Caco-2 (cell line): ENCODE measurements around the gene TRAF4. TPM values are rescaled to one million over a fixed set of nuclear protein-coding genes. Genes with fewer than 3 reads are reported as not detected.
A peak's percentile ranks its signal among the peaks of the same experiment; 100 is the strongest.

Source experiments
- BruUV-seq: library from RNA; stranded (reverse); fragments of 400-500 nt; replicated peaks from 2 replicates; lab custom pipeline; 2021; lab: Mats Ljungman, UMichigan
- CTCF ChIA-PET: fragments of 300-600 bp; sonication (Branson Sonifier 250); formaldehyde crosslinking; loops from one replicate; lab custom pipeline; 2022; ENCODE audit warnings: antibody characterized with exemption; lab: Charles Lee
- POLR2A ChIA-PET: fragments of 300-600 bp; sonication (Branson Sonifier 250); formaldehyde crosslinking; loops from one replicate; lab custom pipeline; 2022; ENCODE audit warnings: antibody characterized with exemption; lab: Charles Lee
- DNase-seq, 2 experiments: peaks; one replicate each; pipeline versions ENCODE4 v3.0.0 to v3.0.0-alpha.2; 2020 to 2022
- H3K27me3 ChIP-seq: replicated peaks from 2 replicates; pipeline ENCODE4 v1.6.0; 2011; ENCODE audit warnings: low read length; ENCODE audit not compliant: control insufficient read depth, insufficient read depth
- H3K36me3 ChIP-seq: 2 replicates; pipeline ENCODE4 v1.5.1; 2011; ENCODE audit warnings: low read length; ENCODE audit not compliant: control insufficient read depth, insufficient read depth
- H3K4me1 ChIP-seq: fragments of 250-450 bp; sonication (Bioruptor Pico); 2 replicates; pipeline ENCODE4 v1.5.1; 2020; ENCODE audit warnings: mild to moderate bottlenecking
- H3K4me3 ChIP-seq: 2 replicates; pipeline ENCODE4 v1.5.1; 2011; ENCODE audit warnings: low read depth, mild to moderate bottlenecking, control low read depth, low read length
- H3K9me3 ChIP-seq: fragments of 250-450 bp; sonication (Bioruptor Pico); 2 replicates; pipeline ENCODE4 v1.5.1; 2020; ENCODE audit warnings: mild to moderate bottlenecking, moderate library complexity
- H3K27ac Mint-ChIP-seq: one replicate; pipeline ENCODE4 v1.8.0; 2022; ENCODE audit warnings: mixed read lengths; ENCODE audit not compliant: unreplicated experiment
- H3K27me3 Mint-ChIP-seq: one replicate; pipeline ENCODE4 v1.8.0; 2022; ENCODE audit warnings: mixed read lengths; ENCODE audit not compliant: insufficient read depth, unreplicated experiment
- H3K36me3 Mint-ChIP-seq: one replicate; pipeline ENCODE4 v1.8.0; 2022; ENCODE audit warnings: mild to moderate bottlenecking, mixed read lengths; ENCODE audit not compliant: insufficient read depth, unreplicated experiment
- H3K4me1 Mint-ChIP-seq: one replicate; pipeline ENCODE4 v1.8.0; 2022; ENCODE audit warnings: low read depth, mixed read lengths; ENCODE audit not compliant: unreplicated experiment
- H3K4me3 Mint-ChIP-seq: one replicate; pipeline ENCODE4 v1.8.0; 2022; ENCODE audit warnings: mild to moderate bottlenecking, moderate library complexity, mixed read lengths; ENCODE audit not compliant: unreplicated experiment
- H3K9me3 Mint-ChIP-seq: one replicate; pipeline ENCODE4 v1.8.0; 2022; ENCODE audit warnings: mixed read lengths; ENCODE audit not compliant: unreplicated experiment
- intact Hi-C: fragments of 100-400 bp; cut with micrococcal nuclease; formaldehyde crosslinking; loops from one replicate; pipeline ENCODE4 v1.10.0; 2022; ENCODE audit not compliant: unreplicated experiment
- total RNA-seq: library from RNA; stranded (reverse); gene quantifications from 2 replicates; pipeline ENCODE4 v1.2.3, GENCODE V29; 2022
- TF ChIP-seq, protein P1 (sequence below), 2 experiments: fragments of 200-600 bp in 1 of 2; IDR thresholded peaks; 1 replicate in 1 of 2; 2 replicates in 1 of 2; pipeline versions ENCODE4 v1.5.1 to v1.8.0; 2011 to 2022; ENCODE audit warnings: antibody characterized with exemption in 1 of 2, control low read depth in 1 of 2, inconsistent platforms in 1 of 2, low read depth in 1 of 2, low read length in 1 of 2, mild to moderate bottlenecking in 1 of 2, moderate library complexity in 1 of 2; ENCODE audit not compliant: insufficient read depth in 1 of 2, severe bottlenecking in 1 of 2, unreplicated experiment in 1 of 2

The TRAF4 gene
- total RNA-seq, 1 experiment from 2014 or later = 140 TPM

DNA sequence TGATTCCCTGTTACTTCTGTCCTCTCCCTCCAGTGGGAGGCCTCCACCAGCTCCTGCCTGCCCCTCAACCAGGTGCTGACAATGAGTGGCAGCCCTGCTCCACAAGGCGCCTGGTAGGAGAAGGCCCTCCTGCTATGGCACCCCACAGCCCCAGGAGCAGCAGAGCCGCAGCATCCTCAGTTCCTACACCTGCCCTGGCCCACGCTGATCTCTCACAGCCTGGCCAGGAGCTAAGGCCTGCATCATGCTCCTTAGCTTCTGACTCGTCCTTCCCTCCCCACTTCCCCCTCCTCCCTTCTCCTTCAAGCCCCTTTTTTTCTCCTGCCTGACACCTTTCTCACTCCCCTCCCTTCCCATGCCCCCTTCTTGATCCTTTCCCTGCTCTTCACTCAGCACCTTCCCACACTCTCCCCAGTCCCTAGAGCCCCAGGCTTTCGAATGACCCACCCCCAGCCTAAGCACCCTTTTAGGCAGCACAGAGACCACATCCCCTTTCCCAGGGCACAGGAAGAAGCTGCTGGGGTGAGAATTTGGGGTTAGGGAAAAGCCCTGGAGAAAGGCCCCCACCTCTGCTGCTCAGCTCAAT lies 38.6 kb upstream of the TRAF4 start:
- TF ChIP-seq, protein P1, sequence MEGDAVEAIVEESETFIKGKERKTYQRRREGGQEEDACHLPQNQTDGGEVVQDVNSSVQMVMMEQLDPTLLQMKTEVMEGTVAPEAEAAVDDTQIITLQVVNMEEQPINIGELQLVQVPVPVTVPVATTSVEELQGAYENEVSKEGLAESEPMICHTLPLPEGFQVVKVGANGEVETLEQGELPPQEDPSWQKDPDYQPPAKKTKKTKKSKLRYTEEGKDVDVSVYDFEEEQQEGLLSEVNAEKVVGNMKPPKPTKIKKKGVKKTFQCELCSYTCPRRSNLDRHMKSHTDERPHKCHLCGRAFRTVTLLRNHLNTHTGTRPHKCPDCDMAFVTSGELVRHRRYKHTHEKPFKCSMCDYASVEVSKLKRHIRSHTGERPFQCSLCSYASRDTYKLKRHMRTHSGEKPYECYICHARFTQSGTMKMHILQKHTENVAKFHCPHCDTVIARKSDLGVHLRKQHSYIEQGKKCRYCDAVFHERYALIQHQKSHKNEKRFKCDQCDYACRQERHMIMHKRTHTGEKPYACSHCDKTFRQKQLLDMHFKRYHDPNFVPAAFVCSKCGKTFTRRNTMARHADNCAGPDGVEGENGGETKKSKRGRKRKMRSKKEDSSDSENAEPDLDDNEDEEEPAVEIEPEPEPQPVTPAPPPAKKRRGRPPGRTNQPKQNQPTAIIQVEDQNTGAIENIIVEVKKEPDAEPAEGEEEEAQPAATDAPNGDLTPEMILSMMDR (IDR thresholded peaks at IDR 0.05; ENCODE audit: insufficient read depth in 1 of 2, low read depth in 1 of 2, low read length in 1 of 2, severe bottlenecking in 1 of 2, unreplicated experiment in 1 of 2) = no peak
- no peak for DNase-seq
- BruUV-seq = no TSS peak
- Mint-ChIP-seq H3K9me3 (no peaks in the 10 kb centered on the region), H3K4me1 (no peaks in the 10 kb centered on the region), H3K27ac (peak overlapping the region; percentile 25), H3K27me3 (no peaks in the 10 kb centered on the region), H3K4me3 (no peak overlapping the region), H3K36me3 (peaks cover 67% of the 10 kb centered on the region)
- ChIA-PET POLR2A (no interaction called here), CTCF (interaction anchor here (0.7 kb wide), 1 partner anchor 61 kb away, joined by 3 read pairs; no protein-coding TSS in a partner anchor)
- no peaks in the 10 kb centered on the region for H3K27me3 ChIP-seq
- H3K4me1 ChIP-seq = peaks cover 6% of the 10 kb centered on the region
- no peaks in the 10 kb centered on the region for H3K9me3 ChIP-seq
- intact Hi-C loops = no loop called here
- H3K36me3 ChIP-seq = peaks cover 9% of the 10 kb centered on the region; the same call in 1 of the 2 replicates
- H3K4me3 ChIP-seq = no peak overlapping the region

DNA sequence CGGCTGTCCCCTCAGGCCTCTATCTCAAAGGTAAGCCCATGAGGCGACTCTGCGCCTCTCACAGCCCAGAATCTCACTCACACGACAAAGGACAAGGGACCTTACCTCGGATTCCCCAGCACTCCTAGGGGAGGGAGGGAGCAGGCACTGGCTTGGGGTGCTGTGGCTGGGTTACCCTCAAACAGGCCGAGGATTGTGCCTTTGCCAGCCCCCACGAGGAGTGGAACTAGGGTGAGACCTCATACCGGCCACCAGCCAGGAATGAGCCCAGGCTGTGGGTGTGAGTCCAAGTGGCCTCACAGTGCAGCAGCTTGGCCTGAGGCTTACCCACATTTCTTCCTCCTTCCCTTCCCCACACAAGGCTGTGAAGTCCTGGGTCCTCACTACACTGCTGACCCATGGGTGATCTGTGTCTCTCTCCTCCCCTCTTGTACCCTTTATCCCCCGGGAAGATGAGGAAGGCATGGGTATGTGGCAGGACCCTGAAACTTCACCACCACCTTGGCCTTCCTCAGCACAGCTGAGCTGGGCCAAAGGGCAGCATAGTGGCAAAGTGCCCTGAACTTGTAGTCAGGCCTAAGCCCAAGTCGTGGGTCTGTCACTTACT lies 38.0 kb upstream of the TRAF4 start:
- Histone ChIP-seq H3K9me3 (no peaks in the 10 kb centered on the region), H3K36me3 (peaks cover 3% of the 10 kb centered on the region; the same call in 1 of the 2 replicates), H3K27me3 (no peaks in the 10 kb centered on the region), H3K4me1 (peaks cover 7% of the 10 kb centered on the region), H3K4me3 (no peak overlapping the region)
- peaks cover 67% of the 10 kb centered on the region for H3K36me3 Mint-ChIP-seq
- ChIA-PET POLR2A (no interaction called here), CTCF (interaction anchor here (0.6 to 0.7 kb wide), 2 partner anchors 10 to 61 kb away, joined by 3 read pairs; no protein-coding TSS in a partner anchor)
- no peaks in the 10 kb centered on the region for H3K4me1 Mint-ChIP-seq
- no peaks in the 10 kb centered on the region for H3K9me3 Mint-ChIP-seq
- TF ChIP-seq, protein P1 (IDR thresholded peaks at IDR 0.05; ENCODE audit: insufficient read depth in 1 of 2, low read depth in 1 of 2, low read length in 1 of 2, severe bottlenecking in 1 of 2, unreplicated experiment in 1 of 2) = no peak
- peak overlapping the region; percentile 25 for H3K27ac Mint-ChIP-seq
- H3K27me3 Mint-ChIP-seq = no peaks in the 10 kb centered on the region
- H3K4me3 Mint-ChIP-seq = no peak overlapping the region
- BruUV-seq = no TSS peak
- DNase-seq = no peak
- intact Hi-C loops = no loop called here

DNA sequence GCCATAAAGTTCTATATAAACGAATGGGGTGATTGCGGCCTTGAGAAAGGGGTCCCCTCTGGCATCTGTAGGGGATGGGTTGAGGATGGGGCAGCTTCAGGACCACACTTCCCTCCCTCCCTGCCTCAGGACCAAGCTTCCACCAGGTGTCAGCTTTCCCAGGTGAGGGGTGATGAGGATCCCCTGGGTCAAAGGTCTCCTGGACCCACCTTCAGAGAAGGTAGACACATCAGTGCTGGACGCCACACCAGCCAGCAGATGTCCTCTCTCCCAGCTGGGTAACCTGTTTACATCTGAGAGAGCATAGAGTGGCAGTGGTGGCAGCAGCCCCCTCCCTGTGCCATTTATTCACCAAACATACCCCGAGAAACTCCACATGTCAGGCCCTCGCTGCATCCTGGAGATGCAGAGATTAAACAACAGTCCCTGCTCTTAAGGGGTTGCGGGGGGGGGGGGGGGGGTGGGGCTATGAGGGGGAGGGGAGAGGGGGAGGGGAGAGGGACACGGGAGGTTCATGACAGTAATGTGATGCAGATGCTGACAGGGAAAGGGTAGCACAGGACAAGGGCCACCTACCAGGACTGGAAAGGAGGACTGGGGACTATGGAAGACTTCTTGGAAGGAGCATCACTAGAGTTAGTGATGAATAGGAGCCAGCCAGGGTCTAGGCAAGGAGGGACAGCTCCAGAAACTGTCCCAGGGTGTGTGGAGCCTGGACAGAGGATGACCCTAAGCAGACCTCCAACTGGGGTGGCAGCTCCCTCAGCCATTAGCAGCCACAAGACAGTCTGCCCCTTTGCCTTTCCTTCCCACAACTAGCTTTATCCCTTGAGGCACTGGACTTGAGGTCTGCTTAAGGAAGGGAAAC lies 37.1 kb upstream of the TRAF4 start:
- POLR2A ChIA-PET = interaction anchor here (1.1 kb wide), 1 partner anchor 13 kb away, joined by 5 read pairs; the partner anchor contains the start of gene RPL23A
- Histone ChIP-seq H3K4me1 (peaks cover 10% of the 10 kb centered on the region), H3K27me3 (no peaks in the 10 kb centered on the region), H3K36me3 (peaks cover 2% of the 10 kb centered on the region; the same call in 1 of the 2 replicates), H3K4me3 (no peak overlapping the region), H3K9me3 (no peaks in the 10 kb centered on the region)
- TF ChIP-seq, protein P1 (IDR thresholded peaks at IDR 0.05; ENCODE audit: insufficient read depth in 1 of 2, low read depth in 1 of 2, low read length in 1 of 2, severe bottlenecking in 1 of 2, unreplicated experiment in 1 of 2) = no peak
- H3K27me3 Mint-ChIP-seq = no peaks in the 10 kb centered on the region
- H3K4me1 Mint-ChIP-seq = no peaks in the 10 kb centered on the region
- no peak overlapping the region for H3K27ac Mint-ChIP-seq
- no peaks in the 10 kb centered on the region for H3K9me3 Mint-ChIP-seq
- H3K4me3 Mint-ChIP-seq = no peak overlapping the region
- intact Hi-C loops = no loop called here
- BruUV-seq = no TSS peak
- H3K36me3 Mint-ChIP-seq = peaks cover 67% of the 10 kb centered on the region
- CTCF ChIA-PET = no interaction called here
- DNase-seq = peak in 1 of 2 experiments; percentile 35
